Neutrophil (primary cell): Measurements from ENCODE around the gene VCAN.

Experiments
- H3K27ac ChIP-seq: fragments of 200-600 bp; sonication (generic); 2 replicates; pipeline ENCODE4 v1.5.1; 2016; ENCODE audit warnings: mild to moderate bottlenecking, moderate library complexity
- H3K27me3 ChIP-seq: fragments of 200-600 bp; sonication (generic); 2 replicates; pipeline ENCODE4 v1.6.0; 2016; ENCODE audit warnings: mild to moderate bottlenecking
- H3K36me3 ChIP-seq: fragments of 200-600 bp; sonication (generic); 2 replicates; pipeline ENCODE4 v1.5.1; 2017
- H3K4me1 ChIP-seq, 2 experiments: fragments of 200-600 bp in 1 of 2; sonication (generic) in 1 of 2; 1 replicate in 1 of 2; 2 replicates in 1 of 2; pipeline versions ENCODE4 v1.5.1 to v1.6.1; 2013 to 2016; ENCODE audit warnings: low read depth in 1 of 2, low read length in 1 of 2, mild to moderate bottlenecking in 1 of 2, moderate library complexity in 1 of 2; ENCODE audit not compliant: control insufficient read depth in 1 of 2, insufficient read depth in 1 of 2
- H3K4me3 ChIP-seq, 2 experiments: fragments of 200-600 bp in 1 of 2; sonication (generic) in 1 of 2; 1 replicate in 1 of 2; 2 replicates in 1 of 2; pipeline ENCODE4 v1.5.1; 2013 to 2016; ENCODE audit warnings: low read depth in 1 of 2, low read length in 1 of 2, mild to moderate bottlenecking in 1 of 2, moderate library complexity in 1 of 2
- H3K9me3 ChIP-seq: fragments of 200-600 bp; sonication (generic); 2 replicates; pipeline ENCODE4 v1.5.1; 2016
- CTCF ChIP-seq: fragments of 200-600 bp; sonication (generic); IDR thresholded peaks from 2 replicates; pipeline ENCODE4 v1.5.1; 2016; ENCODE audit warnings: antibody characterized with exemption

Gene VCAN

GRCh38 chr5:83490203-83490602, 18.7 kb downstream of the VCAN start:
- Histone ChIP-seq H3K27ac (no peak overlapping the region), H3K9me3 (no peaks in the 10 kb centered on the region), H3K4me3 (no peak overlapping the region), H3K36me3 (no peaks in the 10 kb centered on the region), H3K4me1 (no peaks in the 10 kb centered on the region), H3K27me3 (no peaks in the 10 kb centered on the region)
- TF ChIP-seq CTCF = no peak

GRCh38 chr5:83492331-83492730, 20.8 kb downstream of the VCAN start:
- no peak for TF ChIP-seq CTCF
- no peaks in the 10 kb centered on the region for H3K4me1 ChIP-seq
- H3K27me3 ChIP-seq = no peaks in the 10 kb centered on the region
- H3K27ac ChIP-seq = no peak overlapping the region
- no peaks in the 10 kb centered on the region for H3K9me3 ChIP-seq
- H3K36me3 ChIP-seq = no peaks in the 10 kb centered on the region
- no peak overlapping the region for H3K4me3 ChIP-seq

- H3K9me3 ChIP-seq = no peaks in the 10 kb centered on the region
- no peaks in the 10 kb centered on the region for H3K4me1 ChIP-seq
- no peak overlapping the region for H3K4me3 ChIP-seq
- no peak overlapping the region for H3K27ac ChIP-seq
- H3K27me3 ChIP-seq = no peaks in the 10 kb centered on the region
- no peaks in the 10 kb centered on the region for H3K36me3 ChIP-seq
- TF ChIP-seq CTCF = no peak
Measured at GRCh38 chr5:83493644-83494043, 22.1 kb downstream of the VCAN start.

- TF ChIP-seq CTCF = no peak
Measured at GRCh38 chr5:83494087-83494620, 22.6 kb downstream of the VCAN start.

GRCh38 chr5:83494666-83495065, 23.1 kb downstream of the VCAN start:
- Histone ChIP-seq H3K27me3 (no peaks in the 10 kb centered on the region), H3K4me1 (no peaks in the 10 kb centered on the region), H3K4me3 (no peak overlapping the region), H3K9me3 (no peaks in the 10 kb centered on the region), H3K27ac (no peak overlapping the region), H3K36me3 (no peaks in the 10 kb centered on the region)
- no peak for TF ChIP-seq CTCF

More at GRCh38 chr5:83494087-83494620, 22.6 kb downstream of the VCAN start:
- Histone ChIP-seq H3K27me3 (no peaks in the 10 kb centered on the region), H3K27ac (no peak overlapping the region), H3K4me3 (no peak overlapping the region), H3K4me1 (no peaks in the 10 kb centered on the region), H3K9me3 (no peaks in the 10 kb centered on the region), H3K36me3 (no peaks in the 10 kb centered on the region)

- TF ChIP-seq CTCF = no peak
- Histone ChIP-seq H3K27ac (no peak overlapping the region), H3K36me3 (no peaks in the 10 kb centered on the region)
Measured at GRCh38 chr5:83496626-83497025, 25.1 kb downstream of the VCAN start.

More at GRCh38 chr5:83496626-83497025, 25.1 kb downstream of the VCAN start:
- no peaks in the 10 kb centered on the region for H3K27me3 ChIP-seq
- no peak overlapping the region for H3K4me3 ChIP-seq
- H3K4me1 ChIP-seq = no peaks in the 10 kb centered on the region
- H3K9me3 ChIP-seq = no peaks in the 10 kb centered on the region
